Measurements from ENCODE around the gene KIF2C.

Gene KIF2C

DNA sequence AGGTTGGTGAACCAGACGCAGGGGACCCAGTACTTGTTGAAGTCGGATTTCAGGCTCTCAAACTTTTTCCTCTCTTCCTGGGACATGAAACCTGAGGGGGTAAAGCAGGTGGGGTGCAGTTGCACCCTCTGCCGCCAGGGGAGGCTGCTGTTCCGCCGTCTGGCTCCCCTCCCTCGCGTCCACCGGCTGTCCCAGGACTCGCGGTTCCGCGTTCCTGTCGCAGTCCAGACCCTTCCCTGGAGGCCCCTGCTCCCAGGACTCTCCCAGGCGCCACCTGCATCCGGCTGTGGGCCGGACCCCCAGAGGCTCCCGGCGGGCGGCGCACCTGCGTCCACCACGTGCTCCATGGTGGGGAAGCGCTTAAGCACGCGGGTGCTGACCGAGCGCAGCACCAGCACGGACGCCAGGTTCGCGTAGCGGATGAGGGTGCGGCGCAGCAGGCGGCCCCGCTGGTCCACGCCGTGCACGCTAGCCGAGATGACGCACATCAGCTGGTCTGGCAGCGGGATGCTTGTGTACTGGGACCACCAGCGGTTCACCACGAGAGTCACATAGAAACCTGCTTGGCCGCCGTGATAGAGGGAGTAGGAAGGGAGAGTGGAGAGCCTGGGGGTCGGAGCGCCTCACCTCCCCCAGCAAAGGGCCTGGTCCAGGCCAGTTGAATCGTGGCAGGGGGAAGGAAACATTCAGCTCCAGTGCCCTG is 46.7 kb downstream of the KIF2C start:
- WGBS, 2 donors (ENCODE audit: extremely low coverage in 2 of 2, insufficient read length in 2 of 2, insufficient replicate concordance in 1 of 2), result no CpG with 5 or more reads among the region's 49 CpGs
- peaks cover under 1 to 2% of the 10 kb centered on the region in 2 donors for H3K36me3 ChIP-seq (replicated peaks in 1 of 2; ENCODE audit: control insufficient read depth in 2 of 2, insufficient read depth in 2 of 2, low read length in 2 of 2)
- H3K4me1 ChIP-seq (ENCODE audit: control insufficient read depth in 2 of 2, insufficient read depth in 1 of 2, low read depth in 1 of 2, low read length in 2 of 2), result peaks cover 10 to 15% of the 10 kb centered on the region in 2 donors
- H2BK120ac ChIP-seq (ENCODE audit: low read depth, low read length), result peak overlapping the region; percentile 77
- peak overlapping the region; percentile 32 for H3K14ac ChIP-seq (ENCODE audit: low read length)
- H3K18ac ChIP-seq (ENCODE audit: low read length), result peak overlapping the region; percentile 98
- no peak overlapping the region for H3K4ac ChIP-seq (ENCODE audit: low read length)
- DNase-seq (ENCODE audit: low spot score), result no peak
- no peak overlapping the region for H3K27ac ChIP-seq (replicated peaks; ENCODE audit: low read length)
- H2BK12ac ChIP-seq (ENCODE audit: low read length), result peak overlapping the region; percentile 68
- H3K4me2 ChIP-seq (ENCODE audit: insufficient read depth, low read length, poor library complexity, severe bottlenecking), result peak overlapping the region; percentile 88
- H2AFZ ChIP-seq (ENCODE audit: low read length), result peak overlapping the region; percentile 92
- peak overlapping the region; percentile 81 for H3K23ac ChIP-seq (ENCODE audit: low read depth, low read length, poor library complexity)
- H2AK5ac ChIP-seq (ENCODE audit: low read depth, low read length), result peak overlapping the region; percentile 38
- peak overlapping the region; percentile 98 for H2BK15ac ChIP-seq (ENCODE audit: low read length)
- peaks cover 0 to 26% (median 3%) of the 10 kb centered on the region in 3 experiments for H3K27me3 ChIP-seq (ENCODE audit: control insufficient read depth in 3 of 3, insufficient read depth in 3 of 3, low read depth in 1 of 3, low read length in 3 of 3)
- no peaks in the 10 kb centered on the region for H3K79me1 ChIP-seq (ENCODE audit: low read depth, low read length)
- H4K8ac ChIP-seq (ENCODE audit: low read depth, low read length), result peak overlapping the region; percentile 90
- H3K9ac ChIP-seq (ENCODE audit: low read depth, low read length, poor library complexity), result peak overlapping the region; percentile 93
- no peaks in the 10 kb centered on the region for H3K9me3 ChIP-seq (replicated peaks in 1 of 2; ENCODE audit: control insufficient read depth in 2 of 2, insufficient read depth in 1 of 2, low read depth in 1 of 2, low read length in 2 of 2)
- H3K4me3 ChIP-seq (ENCODE audit: low read length in 2 of 2), result peak overlapping the region; percentile 16 to 71
- no peak overlapping the region for H4K91ac ChIP-seq (ENCODE audit: low read depth, low read length, poor library complexity)
- no peak overlapping the region for H2BK5ac ChIP-seq (ENCODE audit: low read length)

DNA sequence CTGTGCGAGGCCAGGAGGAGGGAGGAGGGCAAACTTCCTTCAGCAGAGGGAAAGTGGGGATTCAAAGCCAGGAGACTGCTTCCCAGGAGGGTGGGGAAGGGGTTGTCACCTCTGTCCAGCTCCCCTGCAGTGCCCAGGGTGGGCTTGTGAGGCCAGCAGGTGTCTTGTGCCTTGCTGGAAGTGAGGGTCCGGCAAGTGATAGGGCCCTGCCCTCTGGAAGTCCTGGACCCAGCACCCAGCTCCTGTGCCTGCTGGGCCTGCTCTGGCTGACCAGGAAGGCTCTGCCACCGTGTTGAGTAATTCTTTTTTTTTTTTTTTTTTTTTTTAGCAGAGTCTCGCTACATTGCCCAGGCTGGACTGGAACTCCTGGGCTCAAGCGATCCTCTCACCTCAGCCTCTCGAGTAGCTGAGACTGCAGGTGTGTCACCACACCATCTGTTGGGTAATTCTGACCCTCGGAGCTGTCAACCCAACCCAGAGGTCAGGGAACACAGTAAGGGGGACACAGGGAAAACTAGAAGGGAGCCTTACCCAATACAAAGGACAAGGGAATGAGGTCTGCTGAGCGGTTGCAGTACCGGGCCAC is 47.3 kb downstream of the KIF2C start:
- peak overlapping the region; percentile 32 for H3K14ac ChIP-seq (ENCODE audit: low read length)
- H3K9ac ChIP-seq (ENCODE audit: low read depth, low read length, poor library complexity), result peak overlapping the region; percentile 93
- peaks cover 10 to 15% of the 10 kb centered on the region in 2 donors for H3K4me1 ChIP-seq (ENCODE audit: control insufficient read depth in 2 of 2, insufficient read depth in 1 of 2, low read depth in 1 of 2, low read length in 2 of 2)
- no peak overlapping the region for H3K27ac ChIP-seq (replicated peaks; ENCODE audit: low read length)
- peak overlapping the region; percentile 82 for H2BK12ac ChIP-seq (ENCODE audit: low read length)
- no peak overlapping the region for H2BK5ac ChIP-seq (ENCODE audit: low read length)
- H3K36me3 ChIP-seq (replicated peaks in 1 of 2; ENCODE audit: control insufficient read depth in 2 of 2, insufficient read depth in 2 of 2, low read length in 2 of 2), result peaks cover 0 to 1% of the 10 kb centered on the region in 2 donors
- peak overlapping the region in 1 of 2 donors; percentile 71 for H3K4me3 ChIP-seq (ENCODE audit: low read length in 2 of 2)
- H2AK5ac ChIP-seq (ENCODE audit: low read depth, low read length), result peak overlapping the region; percentile 38
- no peak overlapping the region for H3K4me2 ChIP-seq (ENCODE audit: insufficient read depth, low read length, poor library complexity, severe bottlenecking)
- H3K27me3 ChIP-seq (ENCODE audit: control insufficient read depth in 3 of 3, insufficient read depth in 3 of 3, low read depth in 1 of 3, low read length in 3 of 3), result peaks cover 0 to 26% (median 3%) of the 10 kb centered on the region in 3 experiments
- H3K9me3 ChIP-seq (replicated peaks in 1 of 2; ENCODE audit: control insufficient read depth in 2 of 2, insufficient read depth in 1 of 2, low read depth in 1 of 2, low read length in 2 of 2), result no peaks in the 10 kb centered on the region
- peak overlapping the region; percentile 81 for H3K23ac ChIP-seq (ENCODE audit: low read depth, low read length, poor library complexity)
- no peak overlapping the region for H4K91ac ChIP-seq (ENCODE audit: low read depth, low read length, poor library complexity)
- no peak overlapping the region for H3K4ac ChIP-seq (ENCODE audit: low read length)
- no peak for DNase-seq (ENCODE audit: low spot score)
- H3K79me1 ChIP-seq (ENCODE audit: low read depth, low read length), result no peaks in the 10 kb centered on the region
- H2AFZ ChIP-seq (ENCODE audit: low read length), result peak overlapping the region; percentile 92
- no peak overlapping the region for H2BK120ac ChIP-seq (ENCODE audit: low read depth, low read length)
- H3K18ac ChIP-seq (ENCODE audit: low read length), result peak overlapping the region; percentile 98
- no peak overlapping the region for H4K8ac ChIP-seq (ENCODE audit: low read depth, low read length)
- no CpG with 5 or more reads among the region's 9 CpGs for WGBS, 2 donors (ENCODE audit: extremely low coverage in 2 of 2, insufficient read length in 2 of 2, insufficient replicate concordance in 1 of 2)
- peak overlapping the region; percentile 98 for H2BK15ac ChIP-seq (ENCODE audit: low read length)

DNA sequence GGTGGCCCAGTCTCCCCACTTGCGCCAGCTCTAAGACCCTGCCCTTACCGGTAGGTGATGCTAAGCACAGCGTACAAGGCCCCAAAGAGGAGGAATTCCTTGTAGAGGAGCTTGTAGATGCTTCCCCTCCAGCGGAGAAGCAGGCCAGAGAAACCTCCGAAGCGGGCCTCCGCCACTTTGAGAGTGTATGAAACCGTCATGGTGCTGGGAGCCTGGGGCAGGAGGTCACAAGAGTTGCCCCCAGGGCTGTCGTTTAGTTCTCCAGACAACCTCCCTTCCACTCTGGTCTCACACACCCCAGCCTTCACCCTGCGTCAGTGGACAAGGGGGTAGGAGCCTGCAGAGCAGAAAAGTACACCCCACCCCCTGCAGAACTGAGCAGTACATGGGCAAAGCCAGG is 47.9 kb downstream of the KIF2C start:
- DNase-seq (ENCODE audit: low spot score), result no peak
- Histone ChIP-seq H3K79me1 (ENCODE audit: low read depth, low read length) (no peaks in the 10 kb centered on the region), H2AK5ac (ENCODE audit: low read depth, low read length) (peak overlapping the region; percentile 23), H3K27ac (replicated peaks; ENCODE audit: low read length) (no peak overlapping the region), H3K36me3 (replicated peaks in 1 of 2; ENCODE audit: control insufficient read depth in 2 of 2, insufficient read depth in 2 of 2, low read length in 2 of 2) (peaks cover 0 to 1% of the 10 kb centered on the region in 2 donors), H3K4me1 (ENCODE audit: control insufficient read depth in 2 of 2, insufficient read depth in 1 of 2, low read depth in 1 of 2, low read length in 2 of 2) (peaks cover 10 to 15% of the 10 kb centered on the region in 2 donors), H2AFZ (ENCODE audit: low read length) (peak overlapping the region; percentile 25), H3K9ac (ENCODE audit: low read depth, low read length, poor library complexity) (no peak overlapping the region), H3K4me2 (ENCODE audit: insufficient read depth, low read length, poor library complexity, severe bottlenecking) (no peak overlapping the region), H2BK12ac (ENCODE audit: low read length) (peak overlapping the region; percentile 82), H3K14ac (ENCODE audit: low read length) (no peak overlapping the region), H3K4ac (ENCODE audit: low read length) (no peak overlapping the region), H3K23ac (ENCODE audit: low read depth, low read length, poor library complexity) (no peak overlapping the region), H3K27me3 (ENCODE audit: control insufficient read depth in 3 of 3, insufficient read depth in 3 of 3, low read depth in 1 of 3, low read length in 3 of 3) (peaks cover 0 to 26% (median 3%) of the 10 kb centered on the region in 3 experiments), H4K91ac (ENCODE audit: low read depth, low read length, poor library complexity) (no peak overlapping the region), H3K9me3 (replicated peaks in 1 of 2; ENCODE audit: control insufficient read depth in 2 of 2, insufficient read depth in 1 of 2, low read depth in 1 of 2, low read length in 2 of 2) (no peaks in the 10 kb centered on the region), H2BK120ac (ENCODE audit: low read depth, low read length) (no peak overlapping the region), H4K8ac (ENCODE audit: low read depth, low read length) (no peak overlapping the region), H3K4me3 (ENCODE audit: low read length in 2 of 2) (no peak overlapping the region), H2BK15ac (ENCODE audit: low read length) (no peak overlapping the region), H3K18ac (ENCODE audit: low read length) (no peak overlapping the region), H2BK5ac (ENCODE audit: low read length) (no peak overlapping the region)
- WGBS, 2 donors (ENCODE audit: extremely low coverage in 2 of 2, insufficient read length in 2 of 2, insufficient replicate concordance in 1 of 2), result no CpG with 5 or more reads among the region's 10 CpGs

DNA sequence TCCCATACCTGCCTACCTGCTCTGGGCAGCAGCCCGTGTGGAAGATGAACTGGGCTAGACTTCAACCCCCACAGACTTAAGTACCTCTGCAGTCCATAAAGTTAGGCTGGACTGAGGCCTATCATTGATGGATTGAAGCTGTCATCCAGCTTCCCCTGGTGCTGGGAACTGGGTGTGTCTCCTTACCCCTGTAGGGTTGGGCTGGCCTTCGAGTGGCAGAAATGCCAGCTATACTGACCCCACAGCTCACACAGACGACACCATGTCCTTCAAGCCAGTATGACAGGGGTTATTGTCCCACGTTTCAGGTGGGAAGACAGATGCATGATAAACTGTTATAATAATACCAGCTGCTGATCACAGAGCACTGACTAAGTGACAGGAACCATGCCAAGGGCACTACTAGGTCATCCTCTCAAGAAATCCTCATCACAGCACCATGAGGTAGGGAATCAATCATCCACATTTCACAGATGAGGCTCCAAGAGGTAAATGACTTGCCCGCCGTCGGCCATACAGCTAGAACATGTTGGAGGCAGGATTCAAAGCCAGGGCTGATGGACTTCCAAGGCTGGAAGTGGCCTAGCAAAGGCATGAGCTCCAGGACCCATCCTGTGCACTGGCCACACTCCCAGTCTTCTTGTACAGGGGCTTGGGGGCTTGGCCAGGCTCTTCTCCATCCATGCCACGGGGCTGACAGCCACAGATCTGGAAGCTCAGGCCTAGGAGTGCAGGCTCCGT is 48.7 kb downstream of the KIF2C start, which contains the start of gene BEST4:
TSS of gene BEST4 (minus strand) at position 51 of the 741 bp plus-strand sequence. CDS start 465 bp downstream, outside the sequence.
- Histone ChIP-seq H3K79me1 (ENCODE audit: low read depth, low read length) (no peaks in the 10 kb centered on the region), H3K9me3 (replicated peaks in 1 of 2; ENCODE audit: control insufficient read depth in 2 of 2, insufficient read depth in 1 of 2, low read depth in 1 of 2, low read length in 2 of 2) (no peaks in the 10 kb centered on the region), H2BK12ac (ENCODE audit: low read length) (peak within 1 kb of the TSS; percentile 82), H3K9ac (ENCODE audit: low read depth, low read length, poor library complexity) (no peak within 1 kb of the TSS), H3K27ac (replicated peaks; ENCODE audit: low read length) (no peak within 1 kb of the TSS), H3K36me3 (replicated peaks in 1 of 2; ENCODE audit: control insufficient read depth in 2 of 2, insufficient read depth in 2 of 2, low read length in 2 of 2) (no peaks in the 10 kb centered on the region), H2BK15ac (ENCODE audit: low read length) (no peak within 1 kb of the TSS), H3K4me3 (ENCODE audit: low read length in 2 of 2) (no peak within 1 kb of the TSS), H2BK120ac (ENCODE audit: low read depth, low read length) (peak within 1 kb of the TSS; percentile 19), H3K4me1 (ENCODE audit: control insufficient read depth in 2 of 2, insufficient read depth in 1 of 2, low read depth in 1 of 2, low read length in 2 of 2) (peaks cover 10 to 15% of the 10 kb centered on the region in 2 donors), H2BK5ac (ENCODE audit: low read length) (no peak within 1 kb of the TSS), H3K23ac (ENCODE audit: low read depth, low read length, poor library complexity) (no peak within 1 kb of the TSS), H4K8ac (ENCODE audit: low read depth, low read length) (no peak within 1 kb of the TSS), H2AFZ (ENCODE audit: low read length) (peak within 1 kb of the TSS; percentile 25), H4K91ac (ENCODE audit: low read depth, low read length, poor library complexity) (no peak within 1 kb of the TSS), H3K18ac (ENCODE audit: low read length) (no peak within 1 kb of the TSS), H3K27me3 (ENCODE audit: control insufficient read depth in 3 of 3, insufficient read depth in 3 of 3, low read depth in 1 of 3, low read length in 3 of 3) (peaks cover 0 to 26% (median 3%) of the 10 kb centered on the region in 3 experiments), H3K14ac (ENCODE audit: low read length) (no peak within 1 kb of the TSS), H2AK5ac (ENCODE audit: low read depth, low read length) (peak within 1 kb of the TSS; percentile 38), H3K4me2 (ENCODE audit: insufficient read depth, low read length, poor library complexity, severe bottlenecking) (no peak within 1 kb of the TSS), H3K4ac (ENCODE audit: low read length) (no peak within 1 kb of the TSS)
- DNase-seq (ENCODE audit: low spot score), result no peak
- WGBS, 2 donors (ENCODE audit: extremely low coverage in 2 of 2, insufficient read length in 2 of 2, insufficient replicate concordance in 1 of 2), result no CpG with 5 or more reads among the region's 9 CpGs

All from neuronal stem cell (in vitro differentiated cells).